ENCODE data around the gene HDAC4. TPM values are rescaled to one million over a fixed set of nuclear protein-coding genes. Genes with fewer than 3 reads are reported as not detected.
A peak's percentile ranks its signal among the peaks of the same experiment; 100 is the strongest.

Gene HDAC4
- total RNA-seq, 1 experiment from 2014 or later: 44.4 TPM

GRCh38 chr2:239062743-239063142 lies 338.1 kb downstream of the HDAC4 start:
- H3K9me3 Mint-ChIP-seq: no peaks in the 10 kb centered on the region
- TF ChIP-seq ATF1 (CRISPR knock-in tag; IDR thresholded peaks at IDR 0.05) (no peak), RELA (CRISPR knock-in tag; IDR thresholded peaks at IDR 0.05; ENCODE audit: borderline replicate concordance) (no peak), USF1 (CRISPR knock-in tag; IDR thresholded peaks at IDR 0.05) (no peak), MYBL2 (CRISPR knock-in tag; IDR thresholded peaks at IDR 0.05) (no peak), ZSCAN18 (CRISPR knock-in tag; IDR thresholded peaks at IDR 0.05) (no peak), FOXK1 (CRISPR knock-in tag; IDR thresholded peaks at IDR 0.05) (no peak), CREB1 (CRISPR knock-in tag; IDR thresholded peaks at IDR 0.05) (no peak)
- no peak overlapping the region for H3K27ac Mint-ChIP-seq
- no peak overlapping the region for H3K4me3 Mint-ChIP-seq
- no peaks in the 10 kb centered on the region for H3K27me3 Mint-ChIP-seq (ENCODE audit: low read depth)
- H3K4me1 Mint-ChIP-seq: 0 out of 2 replicates have a peak, but pooled peaks cover 3% of the 10 kb centered on the region
- ChIA-PET POLR2A (no interaction called here), CTCF (no interaction called here)
- ATAC-seq (no peak), DNase-seq (ENCODE audit: low spot score) (no peak)
- H3K36me3 Mint-ChIP-seq: peaks cover 8% of the 10 kb centered on the region; the same call in 1 of the 2 replicates

- H3K4me1 Mint-ChIP-seq: 0 out of 2 replicates have a peak, but pooled peaks cover 3% of the 10 kb centered on the region
- no peak for ATAC-seq
- ChIA-PET POLR2A (no interaction called here), CTCF (no interaction called here)
- peaks cover 8% of the 10 kb centered on the region; the same call in 1 of the 2 replicates for H3K36me3 Mint-ChIP-seq
- no peak for DNase-seq (ENCODE audit: low spot score)
- H3K4me3 Mint-ChIP-seq: no peak overlapping the region
- peak overlapping the region; percentile 69 for H3K27ac Mint-ChIP-seq
- H3K9me3 Mint-ChIP-seq: no peaks in the 10 kb centered on the region
- H3K27me3 Mint-ChIP-seq (ENCODE audit: low read depth): no peaks in the 10 kb centered on the region
- TF ChIP-seq ATF3 (CRISPR knock-in tag; conservative IDR thresholded peaks at IDR 0.05): no peak
- TF ChIP-seq SP1 (CRISPR knock-in tag; conservative IDR thresholded peaks at IDR 0.05): no peak
- no peak for TF ChIP-seq ZNF423 (CRISPR knock-in tag; IDR thresholded peaks at IDR 0.05)
- TF ChIP-seq, protein P1, sequence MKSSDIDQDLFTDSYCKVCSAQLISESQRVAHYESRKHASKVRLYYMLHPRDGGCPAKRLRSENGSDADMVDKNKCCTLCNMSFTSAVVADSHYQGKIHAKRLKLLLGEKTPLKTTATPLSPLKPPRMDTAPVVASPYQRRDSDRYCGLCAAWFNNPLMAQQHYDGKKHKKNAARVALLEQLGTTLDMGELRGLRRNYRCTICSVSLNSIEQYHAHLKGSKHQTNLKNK (CRISPR knock-in tag; IDR thresholded peaks at IDR 0.05): no peak
- TF ChIP-seq, protein P2, sequence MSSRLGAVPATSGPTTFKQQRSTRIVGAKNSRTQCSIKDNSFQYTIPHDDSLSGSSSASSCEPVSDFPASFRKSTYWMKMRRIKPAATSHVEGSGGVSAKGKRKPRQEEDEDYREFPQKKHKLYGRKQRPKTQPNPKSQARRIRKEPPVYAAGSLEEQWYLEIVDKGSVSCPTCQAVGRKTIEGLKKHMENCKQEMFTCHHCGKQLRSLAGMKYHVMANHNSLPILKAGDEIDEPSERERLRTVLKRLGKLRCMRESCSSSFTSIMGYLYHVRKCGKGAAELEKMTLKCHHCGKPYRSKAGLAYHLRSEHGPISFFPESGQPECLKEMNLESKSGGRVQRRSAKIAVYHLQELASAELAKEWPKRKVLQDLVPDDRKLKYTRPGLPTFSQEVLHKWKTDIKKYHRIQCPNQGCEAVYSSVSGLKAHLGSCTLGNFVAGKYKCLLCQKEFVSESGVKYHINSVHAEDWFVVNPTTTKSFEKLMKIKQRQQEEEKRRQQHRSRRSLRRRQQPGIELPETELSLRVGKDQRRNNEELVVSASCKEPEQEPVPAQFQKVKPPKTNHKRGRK (CRISPR knock-in tag; IDR thresholded peaks at IDR 0.05; ENCODE audit: borderline replicate concordance): no peak
Measured at GRCh38 chr2:239061824-239062570, 338.8 kb downstream of the HDAC4 start.

DNA sequence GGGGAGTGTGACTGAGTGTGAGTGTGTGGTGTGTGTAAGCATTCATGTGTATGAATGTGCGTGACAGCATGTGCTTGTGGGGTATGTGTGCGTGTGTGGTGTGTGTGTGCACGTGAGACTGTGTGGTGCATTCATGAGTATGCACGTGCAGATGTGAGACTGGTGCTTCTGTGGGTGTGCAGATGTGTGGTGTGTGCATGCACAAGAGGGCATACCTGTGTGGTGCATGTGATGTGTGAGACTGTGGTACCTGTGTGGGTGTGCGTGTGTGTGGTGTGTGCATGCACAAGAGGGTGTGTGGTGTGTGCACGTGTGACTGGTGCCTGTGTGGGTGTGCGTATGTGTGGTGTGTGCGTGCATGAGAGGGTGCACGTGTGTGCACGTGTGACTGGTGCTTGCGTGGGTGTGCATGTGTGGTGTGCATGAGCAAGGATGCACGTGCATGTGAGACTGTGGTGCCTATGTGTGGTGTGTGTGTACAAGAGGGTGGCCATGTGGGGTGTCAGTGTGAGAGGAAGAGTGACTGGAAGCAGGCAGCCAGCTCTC lies 339.6 kb downstream of the HDAC4 start:
- Mint-ChIP-seq H3K27me3 (ENCODE audit: low read depth) (no peaks in the 10 kb centered on the region), H3K36me3 (peaks cover 8% of the 10 kb centered on the region; the same call in 1 of the 2 replicates), H3K4me1 (0 out of 2 replicates have a peak, but pooled peaks cover 3% of the 10 kb centered on the region), H3K9me3 (no peaks in the 10 kb centered on the region), H3K4me3 (no peak overlapping the region), H3K27ac (peak overlapping the region; percentile 69)
- TF ChIP-seq, protein P3, sequence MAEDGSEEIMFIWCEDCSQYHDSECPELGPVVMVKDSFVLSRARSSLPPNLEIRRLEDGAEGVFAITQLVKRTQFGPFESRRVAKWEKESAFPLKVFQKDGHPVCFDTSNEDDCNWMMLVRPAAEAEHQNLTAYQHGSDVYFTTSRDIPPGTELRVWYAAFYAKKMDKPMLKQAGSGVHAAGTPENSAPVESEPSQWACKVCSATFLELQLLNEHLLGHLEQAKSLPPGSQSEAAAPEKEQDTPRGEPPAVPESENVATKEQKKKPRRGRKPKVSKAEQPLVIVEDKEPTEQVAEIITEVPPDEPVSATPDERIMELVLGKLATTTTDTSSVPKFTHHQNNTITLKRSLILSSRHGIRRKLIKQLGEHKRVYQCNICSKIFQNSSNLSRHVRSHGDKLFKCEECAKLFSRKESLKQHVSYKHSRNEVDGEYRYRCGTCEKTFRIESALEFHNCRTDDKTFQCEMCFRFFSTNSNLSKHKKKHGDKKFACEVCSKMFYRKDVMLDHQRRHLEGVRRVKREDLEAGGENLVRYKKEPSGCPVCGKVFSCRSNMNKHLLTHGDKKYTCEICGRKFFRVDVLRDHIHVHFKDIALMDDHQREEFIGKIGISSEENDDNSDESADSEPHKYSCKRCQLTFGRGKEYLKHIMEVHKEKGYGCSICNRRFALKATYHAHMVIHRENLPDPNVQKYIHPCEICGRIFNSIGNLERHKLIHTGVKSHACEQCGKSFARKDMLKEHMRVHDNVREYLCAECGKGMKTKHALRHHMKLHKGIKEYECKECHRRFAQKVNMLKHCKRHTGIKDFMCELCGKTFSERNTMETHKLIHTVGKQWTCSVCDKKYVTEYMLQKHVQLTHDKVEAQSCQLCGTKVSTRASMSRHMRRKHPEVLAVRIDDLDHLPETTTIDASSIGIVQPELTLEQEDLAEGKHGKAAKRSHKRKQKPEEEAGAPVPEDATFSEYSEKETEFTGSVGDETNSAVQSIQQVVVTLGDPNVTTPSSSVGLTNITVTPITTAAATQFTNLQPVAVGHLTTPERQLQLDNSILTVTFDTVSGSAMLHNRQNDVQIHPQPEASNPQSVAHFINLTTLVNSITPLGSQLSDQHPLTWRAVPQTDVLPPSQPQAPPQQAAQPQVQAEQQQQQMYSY (CRISPR knock-in tag; IDR thresholded peaks at IDR 0.05): 0 out of 2 replicates have a peak, but pooled peaks have one; percentile 14
- TF ChIP-seq, protein P4, sequence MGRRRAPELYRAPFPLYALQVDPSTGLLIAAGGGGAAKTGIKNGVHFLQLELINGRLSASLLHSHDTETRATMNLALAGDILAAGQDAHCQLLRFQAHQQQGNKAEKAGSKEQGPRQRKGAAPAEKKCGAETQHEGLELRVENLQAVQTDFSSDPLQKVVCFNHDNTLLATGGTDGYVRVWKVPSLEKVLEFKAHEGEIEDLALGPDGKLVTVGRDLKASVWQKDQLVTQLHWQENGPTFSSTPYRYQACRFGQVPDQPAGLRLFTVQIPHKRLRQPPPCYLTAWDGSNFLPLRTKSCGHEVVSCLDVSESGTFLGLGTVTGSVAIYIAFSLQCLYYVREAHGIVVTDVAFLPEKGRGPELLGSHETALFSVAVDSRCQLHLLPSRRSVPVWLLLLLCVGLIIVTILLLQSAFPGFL (CRISPR knock-in tag; IDR thresholded peaks at IDR 0.05; ENCODE audit: borderline replicate concordance): no peak
- no peak for TF ChIP-seq AR (CRISPR knock-in tag; IDR thresholded peaks at IDR 0.05)
- CTCF ChIA-PET: no interaction called here
- ATAC-seq (no peak), DNase-seq (ENCODE audit: low spot score) (no peak)
- POLR2A ChIA-PET: no interaction called here

Measured in WTC11 (cell line).